Osteocyte (in vitro differentiated cells): ENCODE measurements around the gene TMEM250. TPM values are rescaled to one million over a fixed set of nuclear protein-coding genes. Genes with fewer than 3 reads are reported as not detected.
A peak's percentile ranks its signal among the peaks of the same experiment; 100 is the strongest.

ENCODE experiments used
- DNase-seq: peaks from one replicate; pipeline ENCODE4 v3.0.0; 2021; ENCODE audit warnings: mixed read lengths; ENCODE audit not compliant: unreplicated experiment; ENCODE audit errors: extremely low spot score
- H3K27ac Mint-ChIP-seq: one replicate; pipeline ENCODE4 v1.8.0; 2021; ENCODE audit warnings: mild to moderate bottlenecking, mixed read lengths; ENCODE audit not compliant: unreplicated experiment
- H3K27me3 Mint-ChIP-seq: one replicate; pipeline ENCODE4 v1.8.0; 2021; ENCODE audit warnings: mixed read lengths; ENCODE audit not compliant: unreplicated experiment
- H3K36me3 Mint-ChIP-seq: one replicate; pipeline ENCODE4 v1.8.0; 2021; ENCODE audit warnings: mixed read lengths; ENCODE audit not compliant: unreplicated experiment
- H3K4me1 Mint-ChIP-seq: one replicate; pipeline ENCODE4 v1.8.0; 2021; ENCODE audit warnings: mixed read lengths; ENCODE audit not compliant: unreplicated experiment
- H3K4me3 Mint-ChIP-seq: one replicate; pipeline ENCODE4 v1.8.0; 2021; ENCODE audit warnings: mild to moderate bottlenecking, moderate library complexity, mixed read lengths; ENCODE audit not compliant: unreplicated experiment
- H3K9me3 Mint-ChIP-seq: one replicate; pipeline ENCODE4 v1.8.0; 2021; ENCODE audit warnings: mixed read lengths; ENCODE audit not compliant: unreplicated experiment
- CTCF ChIP-seq: fragments of 200-600 bp; sonication (generic); IDR thresholded peaks from 2 replicates; pipeline ENCODE4 v1.5.0; 2021; ENCODE audit warnings: antibody characterized with exemption, mild to moderate bottlenecking, moderate library complexity
- total RNA-seq: library from RNA; stranded (reverse); gene quantifications from 2 replicates; pipeline ENCODE4 v1.2.1, GENCODE V29; 2021

The TMEM250 gene
- total RNA-seq, 1 donor from 2014 or later: 34.0 TPM

GRCh38 chr9:136133191-136133958 is 14.7 kb upstream of the TMEM250 start:
- Mint-ChIP-seq H3K27me3 (peaks cover 30% of the 10 kb centered on the region), H3K4me3 (peak overlapping the region; percentile 48)

GRCh38 chr9:136132512-136133050 is 13.9 kb upstream of the TMEM250 start:
- Mint-ChIP-seq H3K9me3 (no peaks in the 10 kb centered on the region), H3K4me1 (peaks cover 8% of the 10 kb centered on the region), H3K27ac (no peak overlapping the region), H3K36me3 (no peaks in the 10 kb centered on the region), H3K27me3 (peaks cover 31% of the 10 kb centered on the region), H3K4me3 (no peak overlapping the region)
- no peak for DNase-seq
- no peak for TF ChIP-seq CTCF

More at GRCh38 chr9:136133191-136133958, 14.7 kb upstream of the TMEM250 start:
- DNase-seq: no peak
- peaks cover 8% of the 10 kb centered on the region for H3K4me1 Mint-ChIP-seq
- H3K9me3 Mint-ChIP-seq: no peaks in the 10 kb centered on the region
- peak; percentile 70 for TF ChIP-seq CTCF
- H3K27ac Mint-ChIP-seq: no peak overlapping the region
- no peaks in the 10 kb centered on the region for H3K36me3 Mint-ChIP-seq

- Mint-ChIP-seq H3K9me3 (no peaks in the 10 kb centered on the region), H3K36me3 (no peaks in the 10 kb centered on the region), H3K27me3 (peaks cover 32% of the 10 kb centered on the region), H3K27ac (no peak overlapping the region), H3K4me1 (peaks cover 8% of the 10 kb centered on the region), H3K4me3 (peak overlapping the region; percentile 32)
- DNase-seq: no peak
- TF ChIP-seq CTCF: no peak
These were observed 13.2 kb upstream of the TMEM250 start for GRCh38 chr9:136131629-136132511.

GRCh38 chr9:136129176-136129575 is 10.5 kb upstream of the TMEM250 start:
- Mint-ChIP-seq H3K9me3 (peaks cover 5% of the 10 kb centered on the region), H3K27ac (no peak overlapping the region), H3K36me3 (no peaks in the 10 kb centered on the region), H3K4me1 (peaks cover 6% of the 10 kb centered on the region), H3K27me3 (peaks cover 20% of the 10 kb centered on the region), H3K4me3 (no peak overlapping the region)
- DNase-seq: no peak
- TF ChIP-seq CTCF: no peak

- H3K4me1 Mint-ChIP-seq: peaks cover under 1% of the 10 kb centered on the region
These were observed 9.8 kb upstream of the TMEM250 start for GRCh38 chr9:136128436-136128835.

More at GRCh38 chr9:136128436-136128835, 9.8 kb upstream of the TMEM250 start:
- peaks cover 14% of the 10 kb centered on the region for H3K27me3 Mint-ChIP-seq
- no peak overlapping the region for H3K4me3 Mint-ChIP-seq
- no peak for TF ChIP-seq CTCF
- H3K36me3 Mint-ChIP-seq: no peaks in the 10 kb centered on the region
- DNase-seq: no peak
- no peak overlapping the region for H3K27ac Mint-ChIP-seq
- peaks cover 5% of the 10 kb centered on the region for H3K9me3 Mint-ChIP-seq
